GM12864 (cell line): ENCODE results near the gene NKPD1.

Source experiments
- DNase-seq: peaks from one replicate; pipeline ENCODE4 v3.0.0-alpha.2; 2011; ENCODE audit warnings: low read depth
- H3K4me3 ChIP-seq: 2 replicates; pipeline ENCODE4 v1.5.1; 2011; ENCODE audit warnings: mild to moderate bottlenecking, low read depth, low read length, control low read depth
- CTCF ChIP-seq: IDR thresholded peaks from 2 replicates; pipeline ENCODE4 v1.5.1; 2011; ENCODE audit warnings: low read depth, mild to moderate bottlenecking, moderate library complexity, low read length, control low read depth, inconsistent platforms; ENCODE audit errors: missing control alignments

The NKPD1 gene

GRCh38 chr19:45166723-45167252 is 6.0 kb upstream of the NKPD1 start:
- TF ChIP-seq CTCF = no peak
- no peak overlapping the region for H3K4me3 ChIP-seq
- no peak for DNase-seq

- H3K4me3 ChIP-seq = no peak overlapping the region
- peak; percentile 52 for DNase-seq
- no peak for TF ChIP-seq CTCF
These were observed 4.0 kb upstream of the NKPD1 start for GRCh38 chr19:45164577-45165335.

- DNase-seq = no peak
- no peak for TF ChIP-seq CTCF
- no peak overlapping the region for H3K4me3 ChIP-seq
These were observed 3.1 kb upstream of the NKPD1 start for GRCh38 chr19:45163751-45164460.

GRCh38 chr19:45163156-45163555 is 2.4 kb upstream of the NKPD1 start:
- TF ChIP-seq CTCF = no peak
- no peak overlapping the region for H3K4me3 ChIP-seq
- DNase-seq = no peak

- H3K4me3 ChIP-seq = no peak overlapping the region
- TF ChIP-seq CTCF = no peak
- DNase-seq = no peak
These were observed 1.9 kb upstream of the NKPD1 start for GRCh38 chr19:45162608-45163143.

- H3K4me3 ChIP-seq = no peak overlapping the region
- TF ChIP-seq CTCF = peak; percentile 13
- DNase-seq = no peak
These were observed 1.2 kb upstream of the NKPD1 start for GRCh38 chr19:45161738-45162607.
